Endothelial cell (in vitro differentiated cells): ENCODE results near the gene BPTF. TPM values are rescaled to one million over a fixed set of nuclear protein-coding genes. Genes with fewer than 3 reads are reported as not detected.

Source experiments
- DNase-seq: peaks from one replicate; pipeline ENCODE4 v3.0.0; 2021; ENCODE audit warnings: low spot score
- H3K27ac Mint-ChIP-seq: one replicate; pipeline ENCODE4 v1.8.0; 2021; ENCODE audit warnings: mixed read lengths, inconsistent platforms; ENCODE audit not compliant: unreplicated experiment
- H3K27me3 Mint-ChIP-seq: one replicate; pipeline ENCODE4 v1.8.0; 2021; ENCODE audit warnings: mild to moderate bottlenecking, moderate library complexity, mixed read lengths, inconsistent platforms; ENCODE audit not compliant: unreplicated experiment
- H3K36me3 Mint-ChIP-seq: one replicate; pipeline ENCODE4 v1.8.0; 2021; ENCODE audit warnings: mild to moderate bottlenecking, low read depth, mixed read lengths, inconsistent platforms; ENCODE audit not compliant: unreplicated experiment
- H3K4me1 Mint-ChIP-seq: one replicate; pipeline ENCODE4 v1.8.0; 2021; ENCODE audit warnings: mild to moderate bottlenecking, mixed read lengths, inconsistent platforms; ENCODE audit not compliant: unreplicated experiment
- H3K4me3 Mint-ChIP-seq: one replicate; pipeline ENCODE4 v1.8.0; 2021; ENCODE audit warnings: mild to moderate bottlenecking, mixed read lengths, inconsistent platforms; ENCODE audit not compliant: unreplicated experiment
- H3K9me3 Mint-ChIP-seq: one replicate; pipeline ENCODE4 v1.8.0; 2021; ENCODE audit warnings: mixed read lengths, inconsistent platforms; ENCODE audit not compliant: unreplicated experiment
- total RNA-seq: library from RNA; stranded (reverse); fragmentation: NEBNext Ultra II Directional; extraction: Animal tissue kit (Norgen Biotek cat#: 25700); gene quantifications from one replicate; pipeline ENCODE4 v1.2.1, GENCODE V29; 2021; ENCODE audit not compliant: unreplicated experiment
- TF ChIP-seq, protein P1 (sequence below): fragments of 200-600 bp; sonication (generic); IDR thresholded peaks from one replicate; pipeline ENCODE4 v1.5.0; 2021; ENCODE audit warnings: antibody characterized with exemption; ENCODE audit not compliant: unreplicated experiment

The BPTF gene
- total RNA-seq, 1 donor from 2014 or later, result 115 TPM

DNA sequence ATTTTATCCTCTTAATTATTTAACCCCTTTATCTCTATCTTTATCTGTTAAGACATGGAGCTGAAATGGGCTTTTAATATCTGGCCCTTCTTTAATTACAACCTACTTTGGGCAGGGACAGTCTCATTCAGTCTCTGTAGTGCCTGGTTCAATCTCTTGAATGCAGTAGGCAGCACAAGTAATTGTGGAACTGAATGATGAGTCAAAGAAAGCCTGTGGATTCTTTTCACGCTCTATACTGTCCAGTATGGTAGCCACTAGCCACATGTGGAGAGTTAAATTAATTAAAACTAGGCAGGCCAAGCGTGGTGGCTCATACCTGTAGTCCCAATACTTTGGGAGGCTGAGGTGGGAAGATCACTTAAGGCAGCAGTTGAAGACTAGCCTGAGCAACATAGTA is 9.3 kb downstream of the BPTF start:
- Mint-ChIP-seq H3K27me3 (peaks cover 2% of the 10 kb centered on the region), H3K4me1 (peaks cover 16% of the 10 kb centered on the region), H3K36me3 (no peaks in the 10 kb centered on the region), H3K4me3 (no peak overlapping the region), H3K27ac (no peak overlapping the region), H3K9me3 (no peaks in the 10 kb centered on the region)
- no peak for DNase-seq
- TF ChIP-seq, protein P1, sequence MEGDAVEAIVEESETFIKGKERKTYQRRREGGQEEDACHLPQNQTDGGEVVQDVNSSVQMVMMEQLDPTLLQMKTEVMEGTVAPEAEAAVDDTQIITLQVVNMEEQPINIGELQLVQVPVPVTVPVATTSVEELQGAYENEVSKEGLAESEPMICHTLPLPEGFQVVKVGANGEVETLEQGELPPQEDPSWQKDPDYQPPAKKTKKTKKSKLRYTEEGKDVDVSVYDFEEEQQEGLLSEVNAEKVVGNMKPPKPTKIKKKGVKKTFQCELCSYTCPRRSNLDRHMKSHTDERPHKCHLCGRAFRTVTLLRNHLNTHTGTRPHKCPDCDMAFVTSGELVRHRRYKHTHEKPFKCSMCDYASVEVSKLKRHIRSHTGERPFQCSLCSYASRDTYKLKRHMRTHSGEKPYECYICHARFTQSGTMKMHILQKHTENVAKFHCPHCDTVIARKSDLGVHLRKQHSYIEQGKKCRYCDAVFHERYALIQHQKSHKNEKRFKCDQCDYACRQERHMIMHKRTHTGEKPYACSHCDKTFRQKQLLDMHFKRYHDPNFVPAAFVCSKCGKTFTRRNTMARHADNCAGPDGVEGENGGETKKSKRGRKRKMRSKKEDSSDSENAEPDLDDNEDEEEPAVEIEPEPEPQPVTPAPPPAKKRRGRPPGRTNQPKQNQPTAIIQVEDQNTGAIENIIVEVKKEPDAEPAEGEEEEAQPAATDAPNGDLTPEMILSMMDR, result no peak

DNA sequence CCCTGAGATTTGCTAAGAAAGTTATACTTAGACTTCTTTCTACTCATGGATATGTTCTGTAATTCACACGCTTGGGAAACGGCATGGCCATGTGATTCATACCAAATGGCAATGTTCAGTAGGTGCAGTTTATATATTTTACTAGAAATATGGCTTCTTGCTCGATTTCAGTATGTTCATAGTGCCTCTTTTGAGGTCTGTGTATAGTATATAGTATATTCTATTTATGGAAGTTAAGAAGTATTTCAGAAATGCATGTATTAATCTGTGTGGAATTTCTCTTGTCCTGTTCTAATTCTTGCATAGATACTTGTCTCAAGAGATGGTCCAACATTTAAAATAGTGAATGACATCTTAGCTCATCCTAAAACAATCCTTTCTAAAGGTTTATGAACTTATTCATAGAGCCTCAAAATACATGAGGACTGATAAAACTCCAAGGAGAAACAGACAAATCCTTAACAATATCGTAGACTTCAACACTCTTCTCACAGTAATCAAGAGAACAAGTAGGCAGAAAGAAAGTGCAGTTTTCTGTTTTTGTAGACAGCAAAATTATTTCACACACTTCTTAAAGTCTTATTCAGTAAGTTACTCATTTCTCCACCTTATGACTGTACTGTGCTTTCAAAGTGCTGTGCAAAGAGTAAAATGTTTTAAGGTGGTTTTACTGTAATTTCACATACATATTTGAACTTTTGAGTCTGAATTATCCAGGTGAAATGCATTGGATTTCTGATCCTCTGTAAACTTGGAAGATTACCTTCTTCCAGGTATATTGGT is 11.1 kb downstream of the BPTF start:
- Mint-ChIP-seq H3K4me1 (peaks cover 8% of the 10 kb centered on the region), H3K27ac (no peak overlapping the region), H3K36me3 (no peaks in the 10 kb centered on the region), H3K9me3 (no peaks in the 10 kb centered on the region), H3K27me3 (peaks cover 2% of the 10 kb centered on the region), H3K4me3 (no peak overlapping the region)
- TF ChIP-seq, protein P1, result no peak
- no peak for DNase-seq

DNA sequence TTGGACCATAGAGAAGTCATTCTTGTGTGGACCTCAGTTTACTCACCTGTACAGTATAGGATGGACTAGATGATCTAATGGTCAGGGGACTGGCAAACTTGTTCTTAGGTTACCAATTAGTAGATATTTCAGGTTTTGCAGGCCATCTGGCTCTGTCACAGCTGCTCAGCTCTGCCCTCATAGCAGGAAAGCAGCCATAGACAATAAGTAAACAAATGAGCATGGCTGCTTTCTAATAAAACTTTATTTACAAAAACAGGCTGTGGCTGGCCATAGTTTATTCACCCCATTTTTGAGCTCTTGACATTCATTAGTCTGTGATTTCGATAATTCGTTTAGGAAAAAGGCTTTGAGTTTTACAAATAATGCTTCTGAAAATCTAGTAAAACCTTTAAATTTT is 12.7 kb downstream of the BPTF start:
- H3K36me3 Mint-ChIP-seq, result no peaks in the 10 kb centered on the region
- H3K27me3 Mint-ChIP-seq, result peaks cover 2% of the 10 kb centered on the region
- no peak for DNase-seq
- H3K4me3 Mint-ChIP-seq, result no peak overlapping the region
- H3K9me3 Mint-ChIP-seq, result no peaks in the 10 kb centered on the region
- peaks cover 12% of the 10 kb centered on the region for H3K4me1 Mint-ChIP-seq
- TF ChIP-seq, protein P1, result no peak
- H3K27ac Mint-ChIP-seq, result no peak overlapping the region

DNA sequence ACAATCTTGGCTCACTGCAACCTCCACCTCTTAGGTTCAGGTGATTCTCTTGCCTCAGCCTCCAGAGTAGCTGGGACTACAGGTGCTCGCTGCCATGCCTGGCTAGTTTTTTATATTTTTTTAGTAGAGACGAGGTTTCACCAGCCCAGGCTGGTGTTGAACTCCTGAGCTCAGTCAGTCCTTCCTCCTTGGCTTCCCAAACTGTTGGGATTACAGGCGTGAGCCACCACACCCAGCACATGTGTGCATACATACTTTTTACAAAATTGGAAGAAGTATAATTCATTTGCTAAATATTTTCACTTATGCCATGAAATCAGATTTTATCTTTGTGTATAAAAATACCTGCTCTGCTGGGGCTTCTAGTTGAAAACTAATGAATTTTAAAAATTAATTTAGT is 13.2 kb downstream of the BPTF start:
- DNase-seq, result no peak
- Mint-ChIP-seq H3K27me3 (peaks cover 2% of the 10 kb centered on the region), H3K36me3 (no peaks in the 10 kb centered on the region), H3K4me1 (peaks cover 12% of the 10 kb centered on the region), H3K4me3 (no peak overlapping the region), H3K27ac (no peak overlapping the region), H3K9me3 (no peaks in the 10 kb centered on the region)
- TF ChIP-seq, protein P1, result no peak

DNA sequence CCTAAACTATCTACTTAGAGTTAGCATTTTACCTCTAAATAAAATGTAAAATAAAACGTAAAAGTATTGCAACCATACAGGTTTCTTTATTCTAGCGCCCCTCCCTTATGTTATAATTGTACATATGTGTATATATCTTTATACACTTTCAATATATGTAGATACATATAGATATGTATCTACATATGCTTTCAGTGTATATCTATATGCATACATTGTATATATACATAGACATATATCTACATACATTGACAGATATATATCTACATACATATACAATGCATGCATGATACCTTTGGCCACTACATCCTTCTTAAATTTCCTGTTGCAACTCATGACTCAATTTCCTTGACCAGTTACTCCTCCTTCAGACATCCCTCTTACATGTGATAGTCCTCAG is 16.7 kb downstream of the BPTF start:
- H3K9me3 Mint-ChIP-seq, result no peaks in the 10 kb centered on the region
- H3K36me3 Mint-ChIP-seq, result no peaks in the 10 kb centered on the region
- no peak for DNase-seq

More for the DNA sequence above, 16.7 kb downstream of the BPTF start:
- H3K4me3 Mint-ChIP-seq, result no peak overlapping the region
- no peaks in the 10 kb centered on the region for H3K27me3 Mint-ChIP-seq
- TF ChIP-seq, protein P1, result no peak
- peaks cover 12% of the 10 kb centered on the region for H3K4me1 Mint-ChIP-seq
- H3K27ac Mint-ChIP-seq, result peak overlapping the region; percentile 44
